Pancreas (tissue), 10 donors: ENCODE results near the gene STT3B. TPM values are rescaled to one million over a fixed set of nuclear protein-coding genes. Genes with fewer than 3 reads are reported as not detected.

Source experiments
- ATAC-seq, 4 donors: fragments of 200-7000 bp; cut with Tn5 transposase; one replicate each; pipeline versions ENCODE4 v1.8.0 to v1.9.1; 2020; ENCODE audit warnings: mild to moderate bottlenecking in 4 of 4, moderate library complexity in 4 of 4
- DNase-seq, 6 donors: peaks; one replicate each; pipeline ENCODE4 v3.0.0-alpha.2; 2020
- FAIRE-seq: peaks from 2 replicates; lab custom pipeline; 2012; peaks lifted over from hg19 to GRCh38; lab: Jason Lieb, UNC
- H3K27ac ChIP-seq, 4 donors: fragments of 200-600 bp; sonication (generic); 1 replicate in 3 of 4; 2 replicates in 1 of 4; pipeline versions ENCODE4 v1.5.0 to v1.8.0; 2020
- H3K27me3 ChIP-seq, 4 donors: fragments of 200-600 bp; one replicate each; pipeline ENCODE4 v1.8.0; 2021
- H3K36me3 ChIP-seq, 3 donors: fragments of 200-600 bp; sonication (generic) in 1 of 3; one replicate each; pipeline versions ENCODE4 v1.5.0 to v1.8.0; 2020 to 2021
- H3K4me1 ChIP-seq, 3 donors: fragments of 200-600 bp; one replicate each; pipeline ENCODE4 v1.8.0; 2021
- H3K4me3 ChIP-seq, 4 donors: fragments of 200-600 bp; sonication (generic) in 2 of 4; one replicate each; pipeline versions ENCODE4 v1.5.0 to v1.8.0; 2020 to 2021
- H3K9me3 ChIP-seq, 4 donors: fragments of 200-600 bp; one replicate each; pipeline ENCODE4 v1.8.0; 2021
- WGBS, 2 donors: extraction: QIAGEN DNeasy Blood & Tissue Kit; methylation state at CpG; one replicate each; pipeline ENCODE4 v1.1.7; 2013; 5-methylcytosine and 5-hydroxymethylcytosine counted together
- intact Hi-C, 3 donors: fragments of 100-400 bp; cut with DNase I; formaldehyde crosslinking; loops; one replicate each; pipeline versions ENCODE4 v1.11.1 to v1.14.2; 2022
- polyA plus RNA-seq, 2 donors: library from polyadenylated mRNA; stranded (reverse); fragments of 200-250 nt; gene quantifications; one replicate each; pipeline ENCODE4 v1.2.3, GENCODE V29; 2013
- total RNA-seq, 6 donors: library from RNA; stranded (reverse); fragmentation: NEBNext Ultra II Directional in 4 of 6; extraction: Animal tissue kit (Norgen Biotek cat#: 25700) in 4 of 6; gene quantifications; one replicate each; pipeline versions ENCODE4 v1.2.1 to v1.2.4, GENCODE V29; 2021 to 2023
- TF ChIP-seq, protein P1 (sequence below), 4 donors: fragments of 200-600 bp; sonication (generic) in 3 of 4; IDR thresholded peaks; one replicate each; pipeline versions ENCODE4 v1.5.0 to v1.8.0; 2021; ENCODE audit warnings: antibody characterized with exemption in 4 of 4
- donor health status: healthy with polysubstance abuse.
- donor health status: DM: no; HTN: no; CAD: no; lungs with moderate emphysema.
- donor health status: DM: no; HTN: no; CAD: no.
- donor health status: control.
- donor health status: control.
- donor health status: Bipolar disorder and iron deficiency.
- donor health status: DM: yes; HTN: yes; CAD: no.
- donor health status: DM: no; HTN: no; CAD: no.
- donor health status: DM: no; HTN: no; CAD: no.
- donor health status: DM: yes; HTN: yes; CAD: no.

STT3B gene
- total and polyA plus RNA-seq, 8 donors: 23.7 to 61.9 (median 51.0) TPM

DNA sequence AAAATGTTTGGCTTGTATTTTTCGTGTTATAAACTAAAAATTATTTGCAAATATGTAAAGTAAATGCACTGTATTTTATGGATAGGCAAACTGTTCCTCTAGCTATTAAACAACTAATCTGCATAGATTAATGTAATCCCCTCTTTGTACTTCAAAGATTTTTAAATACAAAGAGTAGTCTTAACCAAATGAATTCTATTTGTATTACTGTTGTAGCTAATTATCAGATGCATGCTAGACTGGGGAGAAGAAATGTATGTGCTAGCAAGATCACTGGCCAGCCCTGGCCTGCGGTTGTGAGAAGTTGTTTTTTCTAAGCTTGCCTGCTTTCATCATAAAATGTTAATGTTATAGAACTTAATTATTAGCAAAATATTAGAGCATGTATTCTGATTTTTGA is 92.6 kb downstream of the STT3B start:
- Histone ChIP-seq H3K27me3 (no peaks in the 10 kb centered on the region), H3K36me3 (peaks cover 0 to 20% (median 6%) of the 10 kb centered on the region in 3 donors), H3K4me3 (no peak overlapping the region), H3K27ac (no peak overlapping the region), H3K4me1 (no peaks in the 10 kb centered on the region), H3K9me3 (no peaks in the 10 kb centered on the region)
- FAIRE-seq (no peak), ATAC-seq (no peak), DNase-seq (no peak)
- intact Hi-C loops: no loop called here
- TF ChIP-seq, protein P1, sequence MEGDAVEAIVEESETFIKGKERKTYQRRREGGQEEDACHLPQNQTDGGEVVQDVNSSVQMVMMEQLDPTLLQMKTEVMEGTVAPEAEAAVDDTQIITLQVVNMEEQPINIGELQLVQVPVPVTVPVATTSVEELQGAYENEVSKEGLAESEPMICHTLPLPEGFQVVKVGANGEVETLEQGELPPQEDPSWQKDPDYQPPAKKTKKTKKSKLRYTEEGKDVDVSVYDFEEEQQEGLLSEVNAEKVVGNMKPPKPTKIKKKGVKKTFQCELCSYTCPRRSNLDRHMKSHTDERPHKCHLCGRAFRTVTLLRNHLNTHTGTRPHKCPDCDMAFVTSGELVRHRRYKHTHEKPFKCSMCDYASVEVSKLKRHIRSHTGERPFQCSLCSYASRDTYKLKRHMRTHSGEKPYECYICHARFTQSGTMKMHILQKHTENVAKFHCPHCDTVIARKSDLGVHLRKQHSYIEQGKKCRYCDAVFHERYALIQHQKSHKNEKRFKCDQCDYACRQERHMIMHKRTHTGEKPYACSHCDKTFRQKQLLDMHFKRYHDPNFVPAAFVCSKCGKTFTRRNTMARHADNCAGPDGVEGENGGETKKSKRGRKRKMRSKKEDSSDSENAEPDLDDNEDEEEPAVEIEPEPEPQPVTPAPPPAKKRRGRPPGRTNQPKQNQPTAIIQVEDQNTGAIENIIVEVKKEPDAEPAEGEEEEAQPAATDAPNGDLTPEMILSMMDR (IDR thresholded peaks at IDR 0.05): no peak
- WGBS, 2 donors: 95 to 97% methylated on average over 2 of the region's 2 CpGs

DNA sequence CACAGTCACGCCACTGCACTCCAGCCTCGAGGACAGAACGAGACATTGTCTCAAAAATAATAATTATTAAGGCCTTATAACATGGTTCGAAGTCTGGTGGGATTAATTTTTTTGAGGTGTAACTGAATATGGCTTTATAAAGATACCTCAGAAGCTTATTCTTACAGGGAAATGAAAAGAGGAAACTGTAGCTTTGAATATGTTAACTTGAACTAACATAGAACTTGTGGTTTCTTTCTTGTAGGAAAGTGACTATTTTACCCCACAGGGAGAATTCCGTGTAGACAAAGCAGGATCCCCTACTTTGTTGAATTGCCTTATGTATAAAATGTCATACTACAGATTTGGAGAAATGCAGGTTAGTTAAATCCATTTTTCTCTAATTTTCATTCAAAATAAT is 96.3 kb downstream of the STT3B start:
- FAIRE-seq (no peak), ATAC-seq (no peak), DNase-seq (no peak)
- Histone ChIP-seq H3K27me3 (no peaks in the 10 kb centered on the region), H3K9me3 (no peaks in the 10 kb centered on the region), H3K27ac (no peak overlapping the region), H3K4me3 (no peak overlapping the region), H3K36me3 (peaks cover 0 to 29% (median 9%) of the 10 kb centered on the region in 3 donors), H3K4me1 (no peaks in the 10 kb centered on the region)
- WGBS, 2 donors: 96 to 97% methylated on average over 5 of the region's 5 CpGs
- TF ChIP-seq, protein P1 (IDR thresholded peaks at IDR 0.05): no peak
- intact Hi-C loops: no loop called here

DNA sequence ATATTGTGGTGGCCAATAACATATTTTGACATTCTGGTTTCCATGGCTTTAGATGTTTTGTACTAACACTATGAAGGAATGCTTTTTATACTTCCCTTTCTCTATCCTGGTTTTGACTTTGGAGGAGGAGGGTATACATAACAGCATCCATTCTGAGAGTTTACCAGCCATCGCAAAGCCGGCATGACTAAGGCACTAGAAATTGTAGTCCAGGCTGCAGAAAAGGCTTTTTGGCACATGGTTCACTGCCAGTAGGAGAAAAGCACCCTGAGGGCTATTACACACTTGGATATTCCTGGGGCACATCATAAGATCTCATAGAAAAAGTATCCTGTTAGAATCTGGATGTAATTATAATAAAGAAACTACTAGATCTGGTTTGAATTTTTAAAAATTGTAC is 101.8 kb downstream of the STT3B start:
- H3K27ac ChIP-seq: no peak overlapping the region
- FAIRE-seq (no peak), DNase-seq (no peak), ATAC-seq (no peak)
- H3K27me3 ChIP-seq: no peaks in the 10 kb centered on the region
- H3K4me1 ChIP-seq: no peaks in the 10 kb centered on the region
- H3K4me3 ChIP-seq: no peak overlapping the region
- TF ChIP-seq, protein P1 (IDR thresholded peaks at IDR 0.05): no peak
- peaks cover 0 to 15% (median 3%) of the 10 kb centered on the region in 3 donors for H3K36me3 ChIP-seq
- H3K9me3 ChIP-seq: no peaks in the 10 kb centered on the region
- intact Hi-C loops: no loop called here
- 93 to 96% methylated on average over 2 of the region's 2 CpGs for WGBS, 2 donors

DNA sequence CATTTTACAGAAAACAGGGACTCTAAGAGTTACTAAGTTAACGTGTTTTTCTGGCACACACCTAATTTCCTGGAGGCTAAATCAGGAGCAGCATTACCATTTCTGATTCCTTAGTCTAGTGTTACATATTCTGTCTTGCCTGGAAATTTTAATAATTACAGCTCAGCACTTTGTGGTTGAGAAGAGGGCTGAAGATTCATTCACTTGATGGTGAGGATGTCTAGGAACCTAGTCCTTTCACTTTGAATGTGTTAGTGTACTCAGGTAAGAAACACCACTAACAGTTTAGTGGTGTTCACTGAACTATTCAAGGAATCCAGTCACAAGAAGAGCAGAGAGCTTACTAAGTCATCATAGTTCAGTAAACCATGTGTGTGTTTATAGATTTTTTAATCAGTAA is 102.8 kb downstream of the STT3B start:
- no peaks in the 10 kb centered on the region for H3K27me3 ChIP-seq
- no peak overlapping the region for H3K27ac ChIP-seq
- no peaks in the 10 kb centered on the region for H3K4me1 ChIP-seq
- peaks cover 0 to 15% (median 3%) of the 10 kb centered on the region in 3 donors for H3K36me3 ChIP-seq
- WGBS, 2 donors: 72 to 82% methylated on average over 1 of the region's 1 CpG
- TF ChIP-seq, protein P1 (IDR thresholded peaks at IDR 0.05): no peak
- DNase-seq: no peak
- H3K9me3 ChIP-seq: no peaks in the 10 kb centered on the region
- no peak overlapping the region for H3K4me3 ChIP-seq
- ATAC-seq: no peak
- FAIRE-seq: no peak
- intact Hi-C loops: no loop called here

DNA sequence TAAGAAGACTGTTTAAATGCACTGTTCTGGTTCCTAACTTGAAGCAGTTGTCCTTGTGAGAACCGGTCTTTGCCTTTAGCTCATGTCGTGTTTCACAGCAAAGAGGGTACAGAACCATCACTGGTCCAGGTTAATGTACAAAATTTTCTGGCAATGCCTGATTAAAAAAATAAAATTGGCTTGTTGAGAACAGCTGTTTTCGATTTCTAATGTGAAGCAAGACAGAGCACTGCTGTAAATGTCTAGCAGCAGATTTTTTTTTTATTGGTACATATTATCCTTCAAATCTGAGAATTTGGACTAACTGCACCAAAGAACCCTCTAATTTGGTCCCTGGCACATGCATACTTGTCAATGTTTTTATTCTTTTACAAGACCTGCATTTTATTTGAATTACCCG is 103.3 kb downstream of the STT3B start:
- no peaks in the 10 kb centered on the region for H3K4me1 ChIP-seq
- WGBS, 2 donors: 86 to 88% methylated on average over 4 of the region's 4 CpGs
- H3K27ac ChIP-seq: no peak overlapping the region
- no peak for DNase-seq
- no peaks in the 10 kb centered on the region for H3K27me3 ChIP-seq
- H3K9me3 ChIP-seq: no peaks in the 10 kb centered on the region
- FAIRE-seq: no peak
- intact Hi-C loops: no loop called here
- ATAC-seq: no peak
- H3K36me3 ChIP-seq: peaks cover 0 to 13% (median 3%) of the 10 kb centered on the region in 3 donors
- H3K4me3 ChIP-seq: no peak overlapping the region
- TF ChIP-seq, protein P1 (IDR thresholded peaks at IDR 0.05): no peak
